Transverse colon (tissue), 4 donors: ENCODE results near the gene RABGGTA. TPM values are rescaled to one million over a fixed set of nuclear protein-coding genes. Genes with fewer than 3 reads are reported as not detected.

Experiments
- DNase-seq: peaks from one replicate; pipeline ENCODE4 v3.0.0-alpha.2; 2019
- H3K27ac ChIP-seq, 4 donors: fragments of 200-600 bp; sonication (generic); 2 replicates each; pipeline ENCODE4 v1.5.1; 2016 to 2018; ENCODE audit warnings: inconsistent platforms in 4 of 4
- H3K27me3 ChIP-seq: fragments of 200-600 bp; sonication (generic); 2 replicates; pipeline ENCODE4 v1.5.1; 2017; ENCODE audit warnings: inconsistent platforms
- H3K36me3 ChIP-seq, 4 donors: fragments of 200-600 bp; sonication (generic); 2 replicates each; pipeline ENCODE4 v1.5.1; 2017 to 2019; ENCODE audit warnings: inconsistent platforms in 4 of 4
- H3K4me1 ChIP-seq, 4 donors: fragments of 200-600 bp; sonication (generic); 2 replicates each; pipeline ENCODE4 v1.5.1; 2017 to 2020; ENCODE audit warnings: inconsistent platforms in 4 of 4
- H3K4me3 ChIP-seq, 4 donors: fragments of 200-600 bp; sonication (generic); 1 replicate in 1 of 4; 2 replicates in 3 of 4; pipeline versions ENCODE4 v1.5.1 to v1.6.1; 2017 to 2019; ENCODE audit warnings: inconsistent platforms in 4 of 4
- H3K9me3 ChIP-seq, 2 donors: fragments of 200-600 bp; sonication (generic); 2 replicates each; pipeline ENCODE4 v1.5.1; 2017 to 2019; ENCODE audit warnings: inconsistent platforms in 2 of 2
- CTCF ChIP-seq, 5 experiments: fragments of 200-600 bp in 3 of 5; fragments of 450-650 bp in 2 of 5; sonication (generic) in 3 of 5; IDR thresholded peaks; 1 replicate in 2 of 5; 2 replicates in 3 of 5; pipeline ENCODE4 v1.5.1; 2016 to 2017; ENCODE audit warnings: antibody characterized with exemption in 5 of 5, inconsistent platforms in 3 of 5, mild to moderate bottlenecking in 2 of 5, moderate library complexity in 1 of 5
- EP300 ChIP-seq: sonication (generic); formaldehyde crosslinking; IDR thresholded peaks from one replicate; pipeline ENCODE4 v1.6.1; 2017; ENCODE audit warnings: antibody characterized with exemption, low read depth
- POLR2A ChIP-seq: fragments of 450-650 bp; IDR thresholded peaks from one replicate; pipeline ENCODE4 v1.6.1; 2016; ENCODE audit warnings: antibody characterized with exemption, mild to moderate bottlenecking, moderate library complexity
- POLR2AphosphoS5 ChIP-seq, 3 donors: sonication (generic); formaldehyde crosslinking; IDR thresholded peaks; one replicate each; pipeline ENCODE4 v1.6.1; 2016; ENCODE audit warnings: antibody characterized with exemption in 3 of 3
- WGBS, 2 donors: methylation state at CpG; one replicate each; pipeline ENCODE4 v1.1.5; 2018; ENCODE audit warnings: low coverage in 1 of 2; 5-methylcytosine and 5-hydroxymethylcytosine counted together
- in situ Hi-C, 4 donors: fragments of 200-750 bp; cut with MboI; loops; one replicate each; pipeline versions ENCODE4 v1.15.0 to v1.15.1; 2017; ENCODE audit warnings: low sequenced_read_pairs in 3 of 4, low pct_ligation_motif_present in 1 of 4, low pct_unique_long_range_greater_than_20kb in 1 of 4
- intact Hi-C: fragments of 100-400 bp; cut with DNase I; formaldehyde crosslinking; loops from one replicate; pipeline ENCODE4 v1.15.1; 2023; ENCODE audit warnings: low total_unique reads
- total RNA-seq, 4 donors: library from RNA; depleted of rRNA; stranded (reverse); fragments of >200 nt; gene quantifications; one replicate each; pipeline ENCODE4 v1.1.0, GENCODE V29; 2016

RABGGTA gene
- total RNA-seq, 4 donors from 2014 or later = 47.3 to 227 (median 53.0) TPM

GRCh38 chr14:24267516-24267915 lies 3.9 kb downstream of the RABGGTA start:
- in situ Hi-C loops = no loop called here
- Histone ChIP-seq H3K36me3 (peaks cover 0 to 18% (median 0%) of the 10 kb centered on the region in 4 donors), H3K27me3 (no peaks in the 10 kb centered on the region), H3K4me1 (peaks cover 0 to 14% (median 2%) of the 10 kb centered on the region in 4 donors), H3K27ac (no peak overlapping the region), H3K9me3 (no peaks in the 10 kb centered on the region), H3K4me3 (no peak overlapping the region)
- DNase-seq = no peak
- WGBS, 2 donors = 93% methylated on average over 9 of the region's 9 CpGs; no CpG with 5 or more reads in 1 of the 2 donors
- intact Hi-C loops = no loop called here
- TF ChIP-seq POLR2AphosphoS5 (IDR thresholded peaks at IDR 0.05) (no peak), CTCF (IDR thresholded peaks at IDR 0.05) (no peak), POLR2A (no peak), EP300 (no peak)

GRCh38 chr14:24266344-24267244 lies 4.8 kb downstream of the RABGGTA start:
- no peak for DNase-seq
- Histone ChIP-seq H3K36me3 (peaks cover 0 to 18% (median 0%) of the 10 kb centered on the region in 4 donors), H3K4me3 (no peak overlapping the region), H3K27ac (no peak overlapping the region), H3K9me3 (no peaks in the 10 kb centered on the region), H3K27me3 (no peaks in the 10 kb centered on the region), H3K4me1 (peaks cover 0 to 5% (median under 1%) of the 10 kb centered on the region in 4 donors)
- no peak for TF ChIP-seq POLR2A
- no peak for TF ChIP-seq CTCF (IDR thresholded peaks at IDR 0.05)
- no peak for TF ChIP-seq EP300
- TF ChIP-seq POLR2AphosphoS5 (IDR thresholded peaks at IDR 0.05) = no peak
- 85 to 95% methylated on average over 9 to 17 of the region's 18 CpGs for WGBS, 2 donors
- intact Hi-C loops (no loop called here), in situ Hi-C loops (no loop called here)

GRCh38 chr14:24264298-24264697 lies 7.1 kb downstream of the RABGGTA start:
- no peaks in the 10 kb centered on the region for H3K27me3 ChIP-seq
- peaks cover 0 to 18% (median 0%) of the 10 kb centered on the region in 4 donors for H3K36me3 ChIP-seq
- no peak overlapping the region for H3K27ac ChIP-seq
- H3K4me1 ChIP-seq = no peaks in the 10 kb centered on the region
- H3K4me3 ChIP-seq = no peak overlapping the region
- no peaks in the 10 kb centered on the region for H3K9me3 ChIP-seq
- TF ChIP-seq CTCF (IDR thresholded peaks at IDR 0.05) = no peak
- TF ChIP-seq POLR2A = no peak
- TF ChIP-seq POLR2AphosphoS5 (IDR thresholded peaks at IDR 0.05) = no peak
- no peak for TF ChIP-seq EP300
- no peak for DNase-seq
- 81% methylated on average over 6 of the region's 6 CpGs; no CpG with 5 or more reads in 1 of the 2 donors for WGBS, 2 donors
- intact Hi-C loops = no loop called here
- in situ Hi-C loops = no loop called here

- in situ Hi-C loops (no loop called here), intact Hi-C loops (no loop called here)
- Histone ChIP-seq H3K9me3 (no peaks in the 10 kb centered on the region), H3K4me3 (no peak overlapping the region), H3K36me3 (peaks cover 0 to 18% (median 0%) of the 10 kb centered on the region in 4 donors), H3K27ac (no peak overlapping the region), H3K4me1 (no peaks in the 10 kb centered on the region), H3K27me3 (no peaks in the 10 kb centered on the region)
- TF ChIP-seq POLR2A (no peak), EP300 (no peak), CTCF (IDR thresholded peaks at IDR 0.05) (no peak), POLR2AphosphoS5 (IDR thresholded peaks at IDR 0.05) (no peak)
- 84% methylated on average over 6 of the region's 6 CpGs; no CpG with 5 or more reads in 1 of the 2 donors for whole genome bisulfite sequencing, 2 donors
- no peak for DNase-seq
These were observed 7.5 kb downstream of the RABGGTA start for GRCh38 chr14:24263848-24264247.
